DND-41 (cell line): Measurements from ENCODE around the gene HECTD4.

Source experiments
- EZH2 ChIP-seq: IDR thresholded peaks from 3 replicates; pipeline ENCODE4 v1.6.1; 2012; ENCODE audit warnings: borderline replicate concordance, low read depth, mild to moderate bottlenecking, moderate library complexity, low read length, inconsistent platforms; ENCODE audit not compliant: severe bottlenecking
- TF ChIP-seq, protein P1 (sequence below): IDR thresholded peaks from 2 replicates; pipeline ENCODE4 v1.5.1; 2012; ENCODE audit warnings: borderline replicate concordance, low read length, moderate library complexity, mild to moderate bottlenecking; ENCODE audit not compliant: poor library complexity, severe bottlenecking; ENCODE audit errors: extremely low read depth

GRCh38 chr12:112183141-112184021 is 198.8 kb downstream of the HECTD4 start:
- TF ChIP-seq, protein P1, sequence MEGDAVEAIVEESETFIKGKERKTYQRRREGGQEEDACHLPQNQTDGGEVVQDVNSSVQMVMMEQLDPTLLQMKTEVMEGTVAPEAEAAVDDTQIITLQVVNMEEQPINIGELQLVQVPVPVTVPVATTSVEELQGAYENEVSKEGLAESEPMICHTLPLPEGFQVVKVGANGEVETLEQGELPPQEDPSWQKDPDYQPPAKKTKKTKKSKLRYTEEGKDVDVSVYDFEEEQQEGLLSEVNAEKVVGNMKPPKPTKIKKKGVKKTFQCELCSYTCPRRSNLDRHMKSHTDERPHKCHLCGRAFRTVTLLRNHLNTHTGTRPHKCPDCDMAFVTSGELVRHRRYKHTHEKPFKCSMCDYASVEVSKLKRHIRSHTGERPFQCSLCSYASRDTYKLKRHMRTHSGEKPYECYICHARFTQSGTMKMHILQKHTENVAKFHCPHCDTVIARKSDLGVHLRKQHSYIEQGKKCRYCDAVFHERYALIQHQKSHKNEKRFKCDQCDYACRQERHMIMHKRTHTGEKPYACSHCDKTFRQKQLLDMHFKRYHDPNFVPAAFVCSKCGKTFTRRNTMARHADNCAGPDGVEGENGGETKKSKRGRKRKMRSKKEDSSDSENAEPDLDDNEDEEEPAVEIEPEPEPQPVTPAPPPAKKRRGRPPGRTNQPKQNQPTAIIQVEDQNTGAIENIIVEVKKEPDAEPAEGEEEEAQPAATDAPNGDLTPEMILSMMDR, result no peak
- no peak for TF ChIP-seq EZH2
